GM18508 (cell line): ENCODE data around the gene RBM42.

Experiments
- ATAC-seq: cut with Tn5 transposase; IDR thresholded peaks from one replicate; pipeline ENCODE4 v1.9.1; 2021; ENCODE audit warnings: moderate number of reproducible peaks; ENCODE audit not compliant: insufficient read depth, unreplicated experiment

Gene RBM42

DNA sequence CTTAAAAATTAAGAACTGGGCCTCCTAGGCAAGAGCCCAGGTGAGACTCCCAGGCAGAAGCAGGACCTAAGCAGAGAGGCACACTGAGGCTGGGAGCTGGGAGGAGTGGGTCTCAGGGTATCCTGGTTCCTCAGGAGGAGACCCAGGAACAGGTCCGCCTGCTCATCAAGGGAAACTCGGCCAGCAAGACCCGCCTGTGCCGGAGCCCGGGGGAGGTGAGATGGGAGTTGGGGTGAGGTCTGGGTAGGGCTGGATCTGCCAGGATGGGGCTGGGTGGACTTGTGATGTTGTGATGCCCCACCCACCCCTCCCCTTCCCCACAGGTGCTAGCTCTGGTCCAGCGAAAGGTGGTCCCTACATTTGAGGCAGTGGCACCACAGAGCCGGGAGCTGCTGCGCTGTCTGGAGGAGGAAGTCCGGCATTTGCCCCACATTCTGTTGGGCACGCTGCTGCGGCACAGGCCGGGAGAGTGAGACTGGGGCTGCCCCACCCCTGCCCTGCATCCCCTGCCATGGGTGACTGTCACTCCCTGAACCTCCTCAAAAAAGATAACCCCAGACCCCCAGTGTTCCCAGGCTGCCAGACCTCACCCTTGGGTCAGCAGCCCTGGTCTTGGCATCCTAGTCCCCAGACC, 9.4 kb upstream of the RBM42 start:
- ATAC-seq, result no peak

DNA sequence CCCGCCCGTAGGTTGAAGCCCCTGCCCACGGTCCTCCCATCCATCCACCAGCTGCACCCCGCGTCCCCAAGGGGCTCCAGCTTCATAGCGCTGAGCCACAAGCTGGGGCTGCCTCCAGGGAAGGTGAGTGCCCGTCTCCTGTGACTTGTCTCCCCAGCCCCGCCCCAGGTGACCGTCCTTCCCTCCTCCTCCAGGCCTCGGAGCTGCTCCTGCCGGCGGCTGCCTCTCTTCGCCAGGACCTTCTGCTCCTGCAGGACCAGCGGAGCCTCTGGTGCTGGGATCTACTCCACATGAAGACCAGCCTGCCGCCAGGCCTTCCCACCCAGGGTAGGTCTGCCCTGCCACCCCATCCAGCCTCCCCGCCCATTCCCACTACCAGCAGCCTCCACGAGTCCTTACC, 8.8 kb upstream of the RBM42 start:
- ATAC-seq, result no peak

DNA sequence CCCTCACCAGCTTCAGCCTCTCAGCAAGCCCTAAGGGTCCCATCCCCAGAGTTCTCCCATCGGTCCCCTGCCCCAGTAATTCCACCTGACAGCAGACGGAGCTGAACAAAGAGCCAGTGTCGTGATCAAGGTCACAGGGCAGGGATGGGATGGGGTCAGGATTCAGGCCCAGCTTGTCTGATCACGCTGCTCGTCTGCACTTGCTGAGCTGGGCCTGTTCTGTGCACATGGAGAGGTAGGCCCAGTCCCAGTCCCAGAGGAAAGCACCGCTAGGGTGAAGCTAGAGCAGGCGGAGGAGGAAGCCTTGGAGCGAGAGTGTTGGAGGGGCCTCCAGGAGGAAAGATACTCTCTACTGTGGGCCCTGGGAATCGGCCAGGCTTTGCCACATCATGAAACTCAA, 7.1 kb upstream of the RBM42 start:
- ATAC-seq, result no peak

DNA sequence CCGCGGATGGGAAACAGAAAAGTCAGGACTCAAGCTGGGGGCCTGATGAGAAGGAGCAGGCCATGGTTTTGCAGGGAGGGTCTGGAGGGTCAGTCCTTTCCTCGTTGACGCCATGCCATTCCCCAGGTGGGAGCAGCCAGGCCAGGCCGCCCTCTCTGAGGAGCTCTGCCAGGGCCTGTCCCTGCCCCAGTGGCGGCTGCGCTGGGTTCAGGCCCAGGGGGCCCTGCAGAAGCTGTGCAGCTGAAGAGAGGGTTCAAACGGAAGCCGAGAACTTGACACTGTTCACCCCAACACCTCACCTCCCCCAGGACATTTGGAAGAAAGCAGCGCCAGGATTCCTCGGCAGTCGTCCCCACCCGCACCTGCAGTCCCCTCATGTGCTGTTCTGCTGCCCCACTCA, 6.1 kb upstream of the RBM42 start:
- ATAC-seq, result no peak

DNA sequence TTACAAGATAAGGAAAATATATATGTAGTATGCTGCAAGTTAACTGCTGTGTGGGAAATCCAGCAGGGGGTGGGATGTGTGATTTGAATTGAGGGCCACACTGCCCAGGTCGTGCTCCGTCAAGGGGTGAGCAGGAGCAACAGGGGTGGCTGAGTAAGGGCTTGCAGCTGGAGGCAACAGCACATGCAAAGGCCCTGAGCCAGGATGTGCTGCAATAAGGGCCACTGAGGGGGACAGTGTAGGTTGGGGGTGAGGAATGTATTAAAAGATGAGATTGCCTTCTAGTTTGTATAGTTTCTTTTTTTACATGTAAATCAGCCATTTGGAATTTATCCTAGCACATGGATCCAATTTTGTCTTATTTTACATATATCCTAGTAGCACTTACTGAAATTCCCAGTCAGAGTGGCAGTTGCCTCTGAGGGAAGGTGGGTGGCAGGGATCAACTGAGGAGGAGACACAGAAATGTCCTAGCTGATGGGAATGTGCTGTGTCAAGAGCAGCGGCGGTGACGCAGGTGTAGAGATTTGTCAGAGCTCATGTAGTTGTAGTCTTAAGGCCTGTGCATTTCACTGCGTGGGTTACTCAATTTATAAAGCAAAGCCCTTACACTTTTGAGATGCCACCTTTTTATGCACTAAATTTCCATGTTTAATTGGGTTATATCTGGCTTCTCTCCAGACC, 5.4 kb upstream of the RBM42 start:
- no peak for ATAC-seq

DNA sequence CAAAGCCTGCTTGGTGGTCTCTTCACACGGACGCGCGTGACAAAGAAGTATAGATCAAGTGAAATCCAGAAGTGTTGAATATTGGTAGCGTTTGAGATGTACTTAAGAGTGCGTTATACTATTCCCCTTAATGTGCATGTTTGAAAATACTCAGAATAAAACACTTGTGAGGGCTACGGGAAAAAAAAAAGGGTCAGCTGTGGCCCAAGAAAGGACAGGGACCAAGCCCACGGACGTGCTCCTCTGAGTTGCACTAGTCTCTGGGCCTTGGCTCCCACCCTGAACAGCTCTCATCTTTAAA, 622 bp upstream of the RBM42 start:
- no peak for ATAC-seq

DNA sequence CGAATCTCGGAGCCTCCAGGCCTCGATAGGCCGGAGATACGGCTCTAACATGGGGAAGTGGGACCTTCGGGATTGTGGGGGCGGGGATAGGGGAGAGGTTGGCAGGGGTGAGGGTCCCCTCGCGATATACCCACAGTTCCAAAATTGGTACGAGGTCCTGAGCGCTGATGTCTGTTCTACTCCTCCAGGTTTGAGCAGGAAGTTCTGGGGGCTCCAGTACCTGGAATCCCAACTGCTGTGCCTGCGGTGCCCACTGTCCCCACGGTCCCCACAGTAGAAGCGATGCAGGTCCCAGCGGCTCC, 447 bp downstream of the RBM42 start:
- ATAC-seq, result no peak

DNA sequence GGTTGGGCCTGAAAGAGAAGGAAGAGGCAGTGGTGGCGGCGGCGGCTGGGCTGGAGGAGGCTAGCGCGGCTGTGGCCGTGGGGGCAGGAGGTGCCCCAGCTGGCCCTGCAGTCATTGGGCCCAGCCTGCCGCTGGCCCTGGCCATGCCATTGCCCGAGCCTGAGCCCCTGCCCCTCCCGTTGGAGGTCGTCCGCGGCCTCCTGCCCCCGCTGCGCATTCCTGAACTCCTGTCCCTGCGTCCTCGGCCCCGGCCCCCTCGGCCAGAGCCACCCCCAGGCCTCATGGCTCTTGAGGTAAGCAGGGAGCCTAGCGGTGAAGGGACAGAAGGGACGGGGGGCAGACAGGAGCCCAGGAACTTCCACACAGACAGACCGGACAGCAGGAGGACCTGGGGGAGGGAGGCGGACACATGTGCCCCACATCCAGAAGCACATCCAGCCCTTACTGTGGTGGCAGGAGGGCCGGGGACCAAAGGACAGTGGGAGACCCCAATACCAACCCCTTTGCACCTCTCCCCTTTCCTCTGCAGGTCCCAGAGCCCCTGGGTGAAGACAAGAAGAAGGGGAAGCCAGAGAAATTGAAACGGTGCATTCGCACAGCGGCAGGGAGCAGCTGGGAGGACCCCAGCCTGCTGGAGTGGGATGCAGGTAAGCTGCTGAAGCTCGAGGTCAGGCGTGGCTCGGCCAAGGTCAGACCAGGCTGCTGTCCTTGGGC, 5.0 kb downstream of the RBM42 start:
- no peak for ATAC-seq

DNA sequence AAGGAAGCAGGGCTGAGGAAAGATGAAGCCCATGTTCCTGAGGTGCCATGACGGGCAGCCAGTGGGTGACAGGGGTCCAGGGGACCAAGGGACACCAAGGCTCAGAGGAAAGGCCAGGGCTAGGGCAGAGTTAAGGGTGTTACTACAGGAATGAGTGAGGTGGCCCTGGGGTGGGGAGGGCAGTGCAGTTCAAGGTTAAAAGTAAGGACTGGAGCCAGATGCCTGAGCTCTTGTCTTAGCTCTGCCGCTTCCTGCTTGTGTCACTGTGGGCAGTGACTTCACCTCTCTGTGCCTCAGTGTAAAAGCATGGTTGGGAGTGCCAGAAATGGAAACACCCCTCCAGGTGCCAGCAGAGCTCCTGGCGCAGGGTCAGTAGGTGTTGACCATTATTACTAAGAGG, 7.8 kb downstream of the RBM42 start:
- ATAC-seq, result no peak

DNA sequence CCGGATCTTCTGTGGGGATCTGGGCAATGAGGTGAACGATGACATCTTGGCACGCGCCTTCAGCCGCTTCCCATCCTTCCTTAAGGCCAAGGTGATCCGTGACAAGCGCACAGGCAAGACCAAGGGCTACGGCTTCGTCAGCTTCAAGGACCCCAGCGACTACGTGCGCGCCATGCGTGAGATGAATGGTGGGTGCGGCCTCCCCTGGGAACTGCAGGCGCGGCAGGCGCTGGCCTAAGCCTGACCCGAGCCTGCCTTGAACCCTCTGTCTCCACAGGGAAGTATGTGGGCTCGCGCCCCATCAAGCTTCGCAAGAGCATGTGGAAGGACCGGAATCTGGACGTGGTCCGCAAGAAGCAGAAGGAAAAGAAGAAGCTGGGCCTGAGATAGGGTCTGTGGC, 8.3 kb downstream of the RBM42 start:
- ATAC-seq, result no peak

DNA sequence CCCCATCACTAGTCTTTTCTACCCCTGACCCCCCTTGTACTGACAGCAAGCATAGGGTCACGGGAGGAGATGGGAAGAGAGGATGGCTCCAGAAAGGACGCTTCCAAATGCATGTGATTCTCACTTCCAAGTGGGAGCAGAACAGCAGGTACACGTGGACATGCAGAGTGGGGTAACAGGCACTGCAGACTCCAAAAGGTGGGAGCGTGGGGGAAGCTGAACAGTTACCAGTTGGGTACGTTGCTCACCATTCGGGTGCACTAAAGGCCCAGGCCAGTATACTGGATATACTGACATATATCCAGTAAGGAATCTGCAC, 10.4 kb downstream of the RBM42 start:
- no peak for ATAC-seq

DNA sequence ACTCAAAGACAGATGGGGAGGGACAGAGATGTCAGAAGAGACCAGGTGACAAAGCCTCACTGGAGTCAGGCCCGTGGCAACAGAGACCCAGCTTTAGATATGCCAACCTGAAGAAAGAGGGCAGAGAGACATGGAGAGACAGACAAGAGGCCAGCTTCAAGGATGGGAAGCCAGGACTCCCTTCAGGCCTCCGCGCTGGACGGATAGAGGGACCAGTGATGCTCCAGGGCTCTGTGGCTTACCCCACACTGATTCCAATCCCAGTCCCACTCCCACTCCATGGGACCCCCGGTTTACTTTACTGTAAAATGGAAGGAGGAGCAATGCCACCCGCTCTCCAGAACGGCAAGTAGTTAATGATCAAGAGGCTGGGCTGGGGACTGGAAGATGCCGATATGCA, 11.0 kb downstream of the RBM42 start:
- ATAC-seq, result no peak

DNA sequence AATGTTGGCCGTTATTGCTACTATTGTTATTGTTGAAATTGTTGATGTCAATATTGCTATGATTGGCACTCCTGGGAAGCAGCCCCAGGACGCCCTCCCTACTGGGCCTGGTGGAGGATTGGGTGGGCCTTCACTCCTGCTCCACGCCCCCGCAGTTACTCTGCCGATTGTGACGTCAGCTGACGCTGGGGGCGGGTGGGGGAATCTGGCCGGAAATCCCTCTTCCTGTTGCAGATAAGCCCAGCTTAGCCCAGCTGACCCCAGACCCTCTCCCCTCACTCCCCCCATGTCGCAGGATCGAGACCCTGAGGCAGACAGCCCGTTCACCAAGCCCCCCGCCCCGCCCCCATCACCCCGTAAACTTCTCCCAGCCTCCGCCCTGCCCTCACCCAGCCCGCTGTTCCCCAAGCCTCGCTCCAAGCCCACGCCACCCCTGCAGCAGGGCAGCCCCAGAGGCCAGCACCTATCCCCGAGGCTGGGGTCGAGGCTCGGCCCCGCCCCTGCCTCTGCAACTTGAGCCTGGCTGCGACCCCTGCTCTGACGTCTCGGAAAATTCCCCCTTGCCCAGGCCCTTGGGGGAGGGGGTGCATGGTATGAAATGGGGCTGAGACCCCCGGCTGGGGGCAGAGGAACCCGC, 12.8 kb downstream of the RBM42 start, which contains the start of gene ETV2:
Gene ETV2, plus strand, starts transcription at position 231 of the 637 bp plus-strand sequence. CDS start 716 bp downstream, outside the sequence.
- no peak for ATAC-seq

DNA sequence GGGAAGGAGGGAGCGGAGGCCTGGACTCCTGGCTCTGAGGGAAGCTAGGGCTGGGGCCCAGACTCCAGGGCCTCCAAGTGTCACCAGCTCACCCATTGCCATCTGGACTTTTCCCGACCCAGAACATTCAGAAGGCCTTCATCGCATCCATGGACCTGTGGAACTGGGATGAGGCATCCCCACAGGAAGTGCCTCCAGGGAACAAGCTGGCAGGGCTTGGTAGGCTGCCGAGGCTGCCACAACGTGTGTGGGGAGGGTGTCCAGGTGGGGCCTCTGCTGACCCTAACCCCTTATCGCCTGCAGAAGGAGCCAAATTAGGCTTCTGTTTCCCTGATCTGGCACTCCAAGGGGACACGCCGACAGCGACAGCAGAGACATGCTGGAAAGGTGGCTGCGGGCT, 13.5 kb downstream of the RBM42 start:
- no peak for ATAC-seq

DNA sequence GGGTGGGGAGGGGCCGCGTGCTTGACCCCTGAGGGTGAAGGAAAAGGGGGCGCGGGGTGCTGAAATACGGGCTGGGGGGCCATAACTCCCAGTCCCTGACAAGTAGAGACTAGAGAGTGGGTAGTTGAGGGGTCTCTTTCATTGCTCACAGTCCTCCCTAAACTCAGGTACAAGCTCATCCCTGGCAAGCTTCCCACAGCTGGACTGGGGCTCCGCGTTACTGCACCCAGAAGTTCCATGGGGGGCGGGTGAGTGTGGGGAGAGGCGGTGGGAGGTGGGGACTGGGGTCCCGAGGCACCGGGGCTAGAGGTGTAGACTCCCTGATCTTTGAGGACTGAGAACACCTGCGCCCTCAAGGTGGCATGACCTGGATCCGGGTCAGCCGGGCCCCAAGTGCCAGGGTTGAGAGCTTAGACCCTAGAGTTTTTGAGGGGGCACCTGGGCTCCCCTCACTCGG, 14.0 kb downstream of the RBM42 start:
- ATAC-seq, result no peak

DNA sequence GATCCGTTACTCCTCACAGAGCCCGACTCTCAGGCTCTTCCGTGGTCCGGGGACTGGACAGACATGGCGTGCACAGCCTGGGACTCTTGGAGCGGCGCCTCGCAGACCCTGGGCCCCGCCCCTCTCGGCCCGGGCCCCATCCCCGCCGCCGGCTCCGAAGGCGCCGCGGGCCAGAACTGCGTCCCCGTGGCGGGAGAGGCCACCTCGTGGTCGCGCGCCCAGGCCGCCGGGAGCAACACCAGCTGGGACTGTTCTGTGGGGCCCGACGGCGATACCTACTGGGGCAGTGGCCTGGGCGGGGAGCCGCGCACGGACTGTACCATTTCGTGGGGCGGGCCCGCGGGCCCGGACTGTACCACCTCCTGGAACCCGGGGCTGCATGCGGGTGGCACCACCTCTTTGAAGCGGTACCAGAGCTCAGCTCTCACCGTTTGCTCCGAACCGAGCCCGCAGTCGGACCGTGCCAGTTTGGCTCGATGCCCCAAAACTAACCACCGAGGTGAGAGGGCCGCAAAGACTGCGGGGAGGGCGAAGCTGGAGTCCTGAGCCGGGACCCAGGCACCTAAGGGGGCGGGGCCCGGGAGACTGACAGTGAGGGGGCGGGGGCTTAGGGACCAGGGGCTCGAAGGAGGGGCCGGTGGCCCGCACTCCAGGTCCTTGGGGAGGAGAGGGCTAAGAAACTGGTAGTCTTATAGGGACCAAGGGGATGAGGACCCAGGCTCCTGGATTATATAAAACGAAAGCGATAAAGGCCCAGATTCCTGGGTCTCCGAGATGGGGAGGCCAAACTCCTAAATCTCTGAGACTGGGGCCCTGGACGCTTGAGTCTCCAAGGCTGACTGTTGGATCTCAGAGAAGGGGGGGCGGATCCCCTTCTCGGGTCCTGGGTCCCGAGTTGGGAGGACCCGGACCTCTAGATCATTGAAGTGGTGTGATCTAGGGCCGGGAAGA, 14.7 kb downstream of the RBM42 start:
- ATAC-seq, result no peak

DNA sequence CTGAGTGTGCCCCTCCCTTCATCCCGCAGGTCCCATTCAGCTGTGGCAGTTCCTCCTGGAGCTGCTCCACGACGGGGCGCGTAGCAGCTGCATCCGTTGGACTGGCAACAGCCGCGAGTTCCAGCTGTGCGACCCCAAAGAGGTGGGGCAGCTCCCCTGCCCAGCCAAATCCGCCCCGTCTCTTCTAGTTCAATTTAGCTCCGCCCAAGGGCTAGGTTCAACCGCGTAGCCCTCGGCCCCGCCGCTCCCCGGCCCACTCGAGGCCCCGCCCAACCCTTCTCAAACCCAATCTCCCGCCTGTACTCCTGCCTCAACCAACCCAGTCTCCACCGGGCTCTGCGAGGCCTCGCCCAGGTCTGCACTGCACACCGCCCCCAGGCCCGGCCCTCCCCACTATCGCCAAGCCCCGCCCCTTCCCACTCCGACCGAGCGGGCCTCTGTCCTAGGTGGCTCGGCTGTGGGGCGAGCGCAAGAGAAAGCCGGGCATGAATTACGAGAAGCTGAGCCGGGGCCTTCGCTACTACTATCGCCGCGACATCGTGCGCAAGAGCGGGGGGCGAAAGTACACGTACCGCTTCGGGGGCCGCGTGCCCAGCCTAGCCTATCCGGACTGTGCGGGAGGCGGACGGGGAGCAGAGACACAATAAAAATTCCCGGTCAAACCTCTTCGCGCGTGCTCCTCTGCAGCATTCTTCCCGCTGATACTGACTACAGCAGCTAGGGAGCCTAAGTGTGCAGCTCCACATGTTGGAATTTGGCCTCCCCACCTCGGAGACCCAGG, 15.6 kb downstream of the RBM42 start:
- peak; percentile 46 for ATAC-seq

DNA sequence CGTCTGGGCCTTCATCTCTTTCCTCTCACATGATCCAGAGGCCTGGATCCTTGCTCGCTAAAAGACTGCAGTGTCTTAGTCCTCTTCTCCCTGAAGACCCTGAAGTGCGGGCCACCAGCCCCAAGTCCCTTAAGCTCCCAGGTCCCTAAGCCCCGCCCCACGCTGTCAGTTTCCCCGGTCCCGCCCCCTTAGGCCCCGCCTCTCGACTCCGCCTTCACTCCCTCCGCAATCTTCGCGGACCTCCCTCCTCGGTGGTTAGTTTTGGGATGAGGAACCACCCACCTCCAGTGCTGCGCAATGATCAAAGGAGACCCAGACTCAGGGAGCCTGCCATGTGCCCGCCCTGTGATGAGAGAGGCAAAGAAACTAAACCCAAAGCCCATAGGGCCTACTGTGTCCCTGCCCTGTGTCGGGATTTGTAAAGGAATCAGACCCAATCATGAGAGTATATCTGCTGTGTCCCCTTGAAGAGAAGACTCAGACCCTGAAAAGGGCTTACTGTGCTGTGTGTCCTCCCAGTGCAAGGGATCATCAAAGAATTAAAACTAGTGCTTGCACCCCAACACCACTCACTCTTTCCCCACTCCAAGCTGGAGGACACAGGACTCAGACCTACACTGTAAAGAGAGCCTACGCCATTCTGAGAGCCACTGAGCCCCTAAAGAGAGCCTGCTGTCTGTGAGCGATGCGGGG, 16.3 kb downstream of the RBM42 start:
- ATAC-seq, result no peak
